HepG2 (cell line): ENCODE measurements around the gene UBE2C. TPM values are rescaled to one million over a fixed set of nuclear protein-coding genes. Genes with fewer than 3 reads are reported as not detected.

Experiments used
- GATAD1 ChIP-seq: IDR thresholded peaks from 2 replicates; pipeline ENCODE4 v1.6.1; 2016; ENCODE audit warnings: missing genetic modification reagents, missing compliant biosample characterization
- NFKB2 ChIP-seq: sonication (generic); formaldehyde crosslinking; IDR thresholded peaks from 2 replicates; pipeline ENCODE4 v1.4.0; 2020; ENCODE audit warnings: missing genetic modification reagents, borderline replicate concordance
- SP5 ChIP-seq: IDR thresholded peaks from 2 replicates; pipeline ENCODE4 v1.6.1; 2016; ENCODE audit warnings: low read depth, borderline replicate concordance
- ZBTB7A ChIP-seq: sonication (generic); formaldehyde crosslinking; IDR thresholded peaks from 2 replicates; pipeline ENCODE4 v1.8.0; 2022; ENCODE audit warnings: mild to moderate bottlenecking, missing genetic modification reagents
- ZNF251 ChIP-seq: sonication (generic); formaldehyde crosslinking; IDR thresholded peaks from 2 replicates; pipeline ENCODE4 v1.9.0; 2021; ENCODE audit warnings: mild to moderate bottlenecking, missing genetic modification reagents
- ZNF777 ChIP-seq: sonication (generic); formaldehyde crosslinking; IDR thresholded peaks from 2 replicates; pipeline ENCODE4 v1.4.0; 2020; ENCODE audit warnings: missing genetic modification reagents
- ZNF839 ChIP-seq: sonication (generic); formaldehyde crosslinking; IDR thresholded peaks from 2 replicates; pipeline ENCODE4 v1.4.0; 2020; ENCODE audit warnings: missing genetic modification reagents, mild to moderate bottlenecking, borderline replicate concordance
- polyA plus RNA-seq, 8 experiments: library from polyadenylated mRNA; depleted of rRNA in 3 of 8; stranded (reverse) in 7 of 8; unstranded in 1 of 8; fragments of >200 nt; fragmentation: Illumina TruSeq in 4 of 8; extraction: Trizol in 4 of 8; gene quantifications; 2 replicates each; pipeline versions ENCODE4 v1.2.1 to v1.2.3, GENCODE V29; 2011 to 2016; ENCODE audit warnings: low read depth in 4 of 8, missing spikeins in 1 of 8, mixed read lengths in 1 of 8; ENCODE audit not compliant: insufficient read depth in 1 of 8
- total RNA-seq, 5 experiments: library from RNA; depleted of rRNA; stranded (reverse); fragments of >200 nt; fragmentation: Illumina TruSeq; extraction: Trizol; gene quantifications; 2 replicates each; pipeline ENCODE4 v1.2.3, GENCODE V29; 2016; ENCODE audit warnings: low read depth in 1 of 5
- TF ChIP-seq, protein P1 (sequence below): sonication (generic); formaldehyde crosslinking; IDR thresholded peaks from 2 replicates; pipeline ENCODE4 v1.4.0; 2020; ENCODE audit warnings: missing genetic modification reagents, mild to moderate bottlenecking, borderline replicate concordance
- TF ChIP-seq, protein P2 (sequence below), 2 experiments: sonication (generic) in 1 of 2; formaldehyde crosslinking in 1 of 2; IDR thresholded peaks; 2 replicates each; pipeline versions ENCODE4 v1.4.0 to v1.6.1; 2018 to 2020; ENCODE audit warnings: missing genetic modification reagents in 2 of 2, borderline replicate concordance in 1 of 2, low read depth in 1 of 2, mild to moderate bottlenecking in 1 of 2, missing biosample characterization in 1 of 2
- TF ChIP-seq, protein P3 (sequence below): sonication (generic); formaldehyde crosslinking; IDR thresholded peaks from one replicate; pipeline ENCODE4 v1.5.1; 2020; ENCODE audit warnings: mild to moderate bottlenecking, missing genetic modification reagents; ENCODE audit errors: not compliant biosample characterization

UBE2C gene
- total and polyA plus RNA-seq, 2 of the 13 experiments (the other 11 are each of a cell fraction or from before 2014, with no cell fraction given), result 100 to 123 TPM

DNA sequence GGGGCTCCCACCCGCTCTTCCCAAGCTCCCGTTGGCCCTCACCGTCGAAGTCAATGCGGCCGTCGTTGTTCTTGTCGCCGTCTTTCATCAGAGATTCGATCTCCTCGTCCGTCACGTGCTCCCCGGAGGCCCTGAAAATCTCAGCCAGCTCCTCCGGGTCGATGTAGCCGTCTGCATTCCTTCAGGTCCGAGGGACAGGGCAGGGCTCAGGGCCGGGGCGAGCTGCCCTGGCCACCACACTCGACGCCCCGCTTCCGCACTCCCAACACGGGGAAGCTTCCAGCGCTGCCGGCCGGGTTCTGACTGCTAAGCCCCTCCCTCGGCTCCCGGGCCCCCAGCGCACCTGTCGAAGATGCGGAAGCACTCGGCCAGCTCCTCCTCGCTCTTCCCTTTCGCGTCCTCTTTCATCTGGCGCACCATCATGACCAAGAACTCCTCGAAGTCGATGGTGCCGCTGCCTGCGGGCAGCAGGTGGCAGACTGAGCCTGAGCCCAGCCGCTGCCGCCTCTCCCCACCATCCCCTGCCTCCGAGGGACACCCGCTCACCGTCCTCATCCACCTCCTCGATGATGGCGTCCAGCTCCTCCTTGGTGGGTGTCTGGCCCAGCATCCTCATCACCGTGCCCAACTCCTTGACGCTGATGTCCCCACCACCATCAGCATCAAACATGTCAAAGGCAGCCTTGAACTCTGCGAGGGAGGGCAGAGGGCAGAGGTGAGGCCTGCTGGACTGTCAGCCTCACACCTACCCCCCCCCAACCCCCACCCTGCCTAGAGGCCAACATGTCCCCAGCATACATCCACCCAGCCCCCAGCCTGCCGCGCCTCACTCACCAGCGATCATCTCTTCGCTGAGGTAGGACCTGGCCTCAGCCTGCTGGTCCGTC, 11.7 kb downstream of the UBE2C start (continued):
- TF ChIP-seq, protein P1, sequence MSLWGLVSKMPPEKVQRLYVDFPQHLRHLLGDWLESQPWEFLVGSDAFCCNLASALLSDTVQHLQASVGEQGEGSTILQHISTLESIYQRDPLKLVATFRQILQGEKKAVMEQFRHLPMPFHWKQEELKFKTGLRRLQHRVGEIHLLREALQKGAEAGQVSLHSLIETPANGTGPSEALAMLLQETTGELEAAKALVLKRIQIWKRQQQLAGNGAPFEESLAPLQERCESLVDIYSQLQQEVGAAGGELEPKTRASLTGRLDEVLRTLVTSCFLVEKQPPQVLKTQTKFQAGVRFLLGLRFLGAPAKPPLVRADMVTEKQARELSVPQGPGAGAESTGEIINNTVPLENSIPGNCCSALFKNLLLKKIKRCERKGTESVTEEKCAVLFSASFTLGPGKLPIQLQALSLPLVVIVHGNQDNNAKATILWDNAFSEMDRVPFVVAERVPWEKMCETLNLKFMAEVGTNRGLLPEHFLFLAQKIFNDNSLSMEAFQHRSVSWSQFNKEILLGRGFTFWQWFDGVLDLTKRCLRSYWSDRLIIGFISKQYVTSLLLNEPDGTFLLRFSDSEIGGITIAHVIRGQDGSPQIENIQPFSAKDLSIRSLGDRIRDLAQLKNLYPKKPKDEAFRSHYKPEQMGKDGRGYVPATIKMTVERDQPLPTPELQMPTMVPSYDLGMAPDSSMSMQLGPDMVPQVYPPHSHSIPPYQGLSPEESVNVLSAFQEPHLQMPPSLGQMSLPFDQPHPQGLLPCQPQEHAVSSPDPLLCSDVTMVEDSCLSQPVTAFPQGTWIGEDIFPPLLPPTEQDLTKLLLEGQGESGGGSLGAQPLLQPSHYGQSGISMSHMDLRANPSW (CRISPR knock-in tag), result no peak
- no peak for TF ChIP-seq ZNF251
- no peak for TF ChIP-seq NFKB2
- TF ChIP-seq ZNF777 (CRISPR knock-in tag), result peak; percentile 62
- TF ChIP-seq, protein P2, sequence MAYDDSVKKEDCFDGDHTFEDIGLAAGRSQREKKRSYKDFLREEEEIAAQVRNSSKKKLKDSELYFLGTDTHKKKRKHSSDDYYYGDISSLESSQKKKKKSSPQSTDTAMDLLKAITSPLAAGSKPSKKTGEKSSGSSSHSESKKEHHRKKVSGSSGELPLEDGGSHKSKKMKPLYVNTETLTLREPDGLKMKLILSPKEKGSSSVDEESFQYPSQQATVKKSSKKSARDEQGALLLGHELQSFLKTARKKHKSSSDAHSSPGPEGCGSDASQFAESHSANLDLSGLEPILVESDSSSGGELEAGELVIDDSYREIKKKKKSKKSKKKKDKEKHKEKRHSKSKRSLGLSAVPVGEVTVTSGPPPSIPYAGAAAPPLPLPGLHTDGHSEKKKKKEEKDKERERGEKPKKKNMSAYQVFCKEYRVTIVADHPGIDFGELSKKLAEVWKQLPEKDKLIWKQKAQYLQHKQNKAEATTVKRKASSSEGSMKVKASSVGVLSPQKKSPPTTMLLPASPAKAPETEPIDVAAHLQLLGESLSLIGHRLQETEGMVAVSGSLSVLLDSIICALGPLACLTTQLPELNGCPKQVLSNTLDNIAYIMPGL (CRISPR knock-in tag; IDR thresholded peaks at IDR 0.05; ENCODE audit: borderline replicate concordance in 1 of 2, low read depth in 1 of 2), result peak in 1 of 2 experiments; percentile 90; a peak in 2 of 4 replicates
- TF ChIP-seq ZBTB7A (CRISPR knock-in tag), result peak; percentile 28; the same call in 1 of the 2 replicates
- TF ChIP-seq SP5, result 0 out of 2 replicates have a peak, but pooled peaks have one; percentile 26
- peak; percentile 64; the same call in 1 of the 2 replicates for TF ChIP-seq GATAD1
- TF ChIP-seq, protein P3, sequence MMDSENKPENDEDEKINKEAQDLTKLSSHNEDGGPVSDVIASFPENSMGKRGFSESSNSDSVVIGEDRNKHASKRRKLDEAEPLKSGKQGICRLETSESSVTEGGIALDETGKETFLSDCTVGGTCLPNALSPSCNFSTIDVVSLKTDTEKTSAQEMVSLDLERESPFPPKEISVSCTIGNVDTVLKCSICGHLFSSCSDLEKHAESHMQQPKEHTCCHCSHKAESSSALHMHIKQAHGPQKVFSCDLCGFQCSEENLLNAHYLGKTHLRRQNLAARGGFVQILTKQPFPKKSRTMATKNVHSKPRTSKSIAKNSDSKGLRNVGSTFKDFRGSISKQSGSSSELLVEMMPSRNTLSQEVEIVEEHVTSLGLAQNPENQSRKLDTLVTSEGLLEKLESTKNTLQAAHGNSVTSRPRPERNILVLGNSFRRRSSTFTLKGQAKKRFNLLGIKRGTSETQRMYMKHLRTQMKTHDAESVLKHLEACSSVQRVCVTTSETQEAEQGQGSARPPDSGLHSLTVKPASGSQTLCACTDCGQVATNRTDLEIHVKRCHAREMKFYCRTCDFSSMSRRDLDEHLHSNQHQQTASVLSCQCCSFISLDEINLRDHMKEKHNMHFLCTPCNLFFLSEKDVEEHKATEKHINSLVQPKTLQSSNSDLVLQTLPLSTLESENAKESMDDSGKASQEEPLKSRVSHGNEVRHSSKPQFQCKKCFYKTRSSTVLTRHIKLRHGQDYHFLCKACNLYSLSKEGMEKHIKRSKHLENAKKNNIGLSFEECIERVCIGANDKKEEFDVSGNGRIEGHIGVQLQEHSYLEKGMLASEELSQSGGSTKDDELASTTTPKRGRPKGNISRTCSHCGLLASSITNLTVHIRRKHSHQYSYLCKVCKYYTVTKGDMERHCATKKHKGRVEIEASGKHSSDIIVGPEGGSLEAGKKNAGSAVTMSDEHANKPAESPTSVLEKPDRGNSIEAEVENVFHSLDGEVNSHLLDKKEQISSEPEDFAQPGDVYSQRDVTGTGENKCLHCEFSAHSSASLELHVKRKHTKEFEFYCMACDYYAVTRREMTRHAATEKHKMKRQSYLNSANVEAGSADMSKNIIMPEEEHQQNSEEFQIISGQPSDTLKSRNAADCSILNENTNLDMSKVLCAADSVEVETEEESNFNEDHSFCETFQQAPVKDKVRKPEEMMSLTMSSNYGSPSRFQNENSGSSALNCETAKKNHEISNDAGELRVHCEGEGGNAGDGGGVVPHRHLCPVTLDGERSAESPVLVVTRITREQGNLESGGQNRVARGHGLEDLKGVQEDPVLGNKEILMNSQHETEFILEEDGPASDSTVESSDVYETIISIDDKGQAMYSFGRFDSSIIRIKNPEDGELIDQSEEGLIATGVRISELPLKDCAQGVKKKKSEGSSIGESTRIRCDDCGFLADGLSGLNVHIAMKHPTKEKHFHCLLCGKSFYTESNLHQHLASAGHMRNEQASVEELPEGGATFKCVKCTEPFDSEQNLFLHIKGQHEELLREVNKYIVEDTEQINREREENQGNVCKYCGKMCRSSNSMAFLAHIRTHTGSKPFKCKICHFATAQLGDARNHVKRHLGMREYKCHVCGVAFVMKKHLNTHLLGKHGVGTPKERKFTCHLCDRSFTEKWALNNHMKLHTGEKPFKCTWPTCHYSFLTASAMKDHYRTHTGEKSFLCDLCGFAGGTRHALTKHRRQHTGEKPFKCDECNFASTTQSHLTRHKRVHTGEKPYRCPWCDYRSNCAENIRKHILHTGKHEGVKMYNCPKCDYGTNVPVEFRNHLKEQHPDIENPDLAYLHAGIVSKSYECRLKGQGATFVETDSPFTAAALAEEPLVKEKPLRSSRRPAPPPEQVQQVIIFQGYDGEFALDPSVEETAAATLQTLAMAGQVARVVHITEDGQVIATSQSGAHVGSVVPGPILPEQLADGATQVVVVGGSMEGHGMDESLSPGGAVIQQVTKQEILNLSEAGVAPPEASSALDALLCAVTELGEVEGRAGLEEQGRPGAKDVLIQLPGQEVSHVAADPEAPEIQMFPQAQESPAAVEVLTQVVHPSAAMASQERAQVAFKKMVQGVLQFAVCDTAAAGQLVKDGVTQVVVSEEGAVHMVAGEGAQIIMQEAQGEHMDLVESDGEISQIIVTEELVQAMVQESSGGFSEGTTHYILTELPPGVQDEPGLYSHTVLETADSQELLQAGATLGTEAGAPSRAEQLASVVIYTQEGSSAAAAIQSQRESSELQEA (CRISPR knock-in tag), result peak; percentile 68
- TF ChIP-seq ZNF839 (CRISPR knock-in tag), result no peak
